H9 (cell line): ENCODE data around the gene ACOXL. TPM values are rescaled to one million over a fixed set of nuclear protein-coding genes. Genes with fewer than 3 reads are reported as not detected.

Experiments
- DNase-seq: peaks from one replicate; pipeline ENCODE4 v3.0.0-alpha.2; 2017
- H2AFZ ChIP-seq: one replicate; pipeline ENCODE4 v1.6.1; 2013; ENCODE audit warnings: mild to moderate bottlenecking, low read length, control low read depth, moderate library complexity
- H2AK5ac ChIP-seq: 2 replicates; pipeline ENCODE4 v1.6.1; 2013; ENCODE audit warnings: low read length, control low read depth, mixed read lengths; ENCODE audit not compliant: insufficient read length
- H2BK120ac ChIP-seq: one replicate; pipeline ENCODE4 v1.6.1; 2013; ENCODE audit warnings: low read depth, mild to moderate bottlenecking, low read length, control low read depth, inconsistent platforms; ENCODE audit not compliant: poor library complexity, severe bottlenecking
- H2BK12ac ChIP-seq: 2 replicates; pipeline ENCODE4 v1.6.1; 2013; ENCODE audit warnings: low read length, control low read depth, mixed read lengths, low read depth; ENCODE audit not compliant: insufficient read length
- H2BK15ac ChIP-seq: 2 replicates; pipeline ENCODE4 v1.6.1; 2013; ENCODE audit warnings: low read depth, low read length, control low read depth
- H2BK20ac ChIP-seq: one replicate; pipeline ENCODE4 v1.6.1; 2013; ENCODE audit warnings: low read depth, mild to moderate bottlenecking, low read length, control low read depth, inconsistent platforms; ENCODE audit not compliant: poor library complexity, severe bottlenecking
- H2BK5ac ChIP-seq: 2 replicates; pipeline ENCODE4 v1.6.1; 2013; ENCODE audit warnings: low read length, control low read depth, mixed read lengths; ENCODE audit not compliant: insufficient read length
- H3K14ac ChIP-seq: 2 replicates; pipeline ENCODE4 v1.6.1; 2013; ENCODE audit warnings: low read length, control low read depth; ENCODE audit not compliant: insufficient read depth
- H3K18ac ChIP-seq: 2 replicates; pipeline ENCODE4 v1.6.1; 2013; ENCODE audit warnings: low read depth, mild to moderate bottlenecking, mixed read lengths, low read length, control low read depth; ENCODE audit not compliant: insufficient read length
- H3K23ac ChIP-seq: 2 replicates; pipeline ENCODE4 v1.6.1; 2013; ENCODE audit warnings: low read length, control low read depth, mixed read lengths, low read depth; ENCODE audit not compliant: insufficient read length
- H3K23me2 ChIP-seq: 2 replicates; pipeline ENCODE4 v1.6.1; 2013; ENCODE audit warnings: low read depth, mild to moderate bottlenecking, mixed read lengths, low read length, control low read depth; ENCODE audit not compliant: insufficient read length, poor library complexity, severe bottlenecking
- H3K27ac ChIP-seq: 2 replicates; pipeline ENCODE4 v1.5.1; 2013; ENCODE audit warnings: low read length, control low read depth, mixed read lengths, low read depth; ENCODE audit not compliant: insufficient read length
- H3K27me3 ChIP-seq: 2 replicates; pipeline ENCODE4 v1.6.1; 2013; ENCODE audit warnings: low read length, control low read depth, inconsistent platforms; ENCODE audit not compliant: insufficient read depth
- H3K4ac ChIP-seq: 2 replicates; pipeline ENCODE4 v1.6.1; 2013; ENCODE audit warnings: low read depth, mild to moderate bottlenecking, control low read depth, inconsistent platforms, low read length, moderate library complexity
- H3K4me1 ChIP-seq: 2 replicates; pipeline ENCODE4 v1.6.1; 2013; ENCODE audit warnings: low read length, control low read depth, inconsistent platforms; ENCODE audit not compliant: insufficient read depth
- H3K4me2 ChIP-seq: 2 replicates; pipeline ENCODE4 v1.6.1; 2013; ENCODE audit warnings: low read length, control low read depth, mixed read lengths; ENCODE audit not compliant: insufficient read length, insufficient read depth
- H3K56ac ChIP-seq: 2 replicates; pipeline ENCODE4 v1.6.1; 2013; ENCODE audit warnings: low read depth, mild to moderate bottlenecking, mixed read lengths, low read length, control low read depth; ENCODE audit not compliant: insufficient read length
- H3K79me1 ChIP-seq: 2 replicates; pipeline ENCODE4 v1.6.1; 2013; ENCODE audit warnings: low read depth, mild to moderate bottlenecking, moderate library complexity, low read length, control low read depth, inconsistent platforms; ENCODE audit not compliant: insufficient read depth, poor library complexity, severe bottlenecking
- H3K79me2 ChIP-seq: 2 replicates; pipeline ENCODE4 v1.6.1; 2013; ENCODE audit warnings: low read length, control low read depth, inconsistent platforms; ENCODE audit not compliant: insufficient read depth
- H3K9ac ChIP-seq: 2 replicates; pipeline ENCODE4 v1.6.1; 2013; ENCODE audit warnings: low read length, control low read depth, mixed read lengths; ENCODE audit not compliant: insufficient read length; ENCODE audit errors: extremely low read depth
- H3K9me3 ChIP-seq: one replicate; pipeline ENCODE4 v1.6.1; 2013; ENCODE audit warnings: low read depth, low read length, inconsistent platforms; ENCODE audit not compliant: control insufficient read depth
- H3T11ph ChIP-seq: one replicate; pipeline ENCODE4 v1.6.1; 2013; ENCODE audit warnings: mild to moderate bottlenecking, low read length, control low read depth, inconsistent platforms
- H4K20me1 ChIP-seq: one replicate; pipeline ENCODE4 v1.6.1; 2013; ENCODE audit not compliant: control insufficient read depth, insufficient read length, insufficient read depth
- H4K5ac ChIP-seq: 2 replicates; pipeline ENCODE4 v1.6.1; 2013; ENCODE audit warnings: low read depth, mild to moderate bottlenecking, mixed read lengths, low read length, control low read depth; ENCODE audit not compliant: insufficient read length
- H4K8ac ChIP-seq: replicated peaks from 2 replicates; pipeline ENCODE4 v1.6.1; 2013; ENCODE audit warnings: low read length, control low read depth, mixed read lengths, low read depth; ENCODE audit not compliant: insufficient read length
- H4K91ac ChIP-seq: 2 replicates; pipeline ENCODE4 v1.6.1; 2013; ENCODE audit warnings: low read depth, mild to moderate bottlenecking, moderate library complexity, mixed read lengths, low read length, control low read depth; ENCODE audit not compliant: insufficient read length
- H3K27ac Mint-ChIP-seq, 3 experiments: 2 replicates in 2 of 3; 3 replicates in 1 of 3; pipeline ENCODE4 v1.8.0; 2020 to 2021; ENCODE audit warnings: mixed read lengths in 3 of 3, mild to moderate bottlenecking in 1 of 3, moderate library complexity in 1 of 3
- H3K27me3 Mint-ChIP-seq: 2 replicates; pipeline ENCODE4 v1.8.0; 2021; ENCODE audit warnings: low read depth, mild to moderate bottlenecking, moderate library complexity, mixed read lengths
- H3K36me3 Mint-ChIP-seq, 3 experiments: 2 replicates in 2 of 3; 3 replicates in 1 of 3; pipeline ENCODE4 v1.8.0; 2020 to 2021; ENCODE audit warnings: low read depth in 3 of 3, mixed read lengths in 3 of 3; ENCODE audit not compliant: insufficient read depth in 1 of 3
- H3K4me1 Mint-ChIP-seq, 2 experiments: 2 replicates each; pipeline ENCODE4 v1.8.0; 2020; ENCODE audit warnings: mixed read lengths in 2 of 2
- H3K4me3 Mint-ChIP-seq, 2 experiments: 2 replicates in 1 of 2; 3 replicates in 1 of 2; pipeline ENCODE4 v1.8.0; 2020 to 2021; ENCODE audit warnings: mild to moderate bottlenecking in 2 of 2, mixed read lengths in 2 of 2, moderate library complexity in 1 of 2
- H3K9me3 Mint-ChIP-seq, 2 experiments: 2 replicates in 1 of 2; 3 replicates in 1 of 2; pipeline ENCODE4 v1.8.0; 2020; ENCODE audit warnings: mild to moderate bottlenecking in 2 of 2, mixed read lengths in 2 of 2, moderate library complexity in 1 of 2
- WGBS: extraction: QIAGEN DNeasy Blood & Tissue Kit; methylation state at CpG from one replicate; pipeline ENCODE4 v1.1.7; 2013; ENCODE audit warnings: missing lambda C conversion rate, low lambda C conversion rate, mixed read lengths; ENCODE audit not compliant: insufficient read length; ENCODE audit errors: extremely low coverage; 5-methylcytosine and 5-hydroxymethylcytosine counted together
- total RNA-seq: library from RNA; stranded (reverse); gene quantifications from 2 replicates; pipeline ENCODE4 v1.2.1, GENCODE V29; 2021
- TF ChIP-seq, protein P1 (sequence below): fragments of 200-600 bp; sonication (generic); conservative IDR thresholded peaks from 3 replicates; pipeline ENCODE4 v1.8.0; 2021; ENCODE audit warnings: antibody characterized with exemption, mild to moderate bottlenecking

The ACOXL gene
- total RNA-seq, 1 experiment from 2014 or later: 37.6 TPM

GRCh38 chr2:110941226-110941625 lies 208.9 kb downstream of the ACOXL start:
- H3K14ac ChIP-seq: no peak overlapping the region
- no peak overlapping the region for H2AK5ac ChIP-seq
- no peak overlapping the region for H4K8ac ChIP-seq
- TF ChIP-seq, protein P1, sequence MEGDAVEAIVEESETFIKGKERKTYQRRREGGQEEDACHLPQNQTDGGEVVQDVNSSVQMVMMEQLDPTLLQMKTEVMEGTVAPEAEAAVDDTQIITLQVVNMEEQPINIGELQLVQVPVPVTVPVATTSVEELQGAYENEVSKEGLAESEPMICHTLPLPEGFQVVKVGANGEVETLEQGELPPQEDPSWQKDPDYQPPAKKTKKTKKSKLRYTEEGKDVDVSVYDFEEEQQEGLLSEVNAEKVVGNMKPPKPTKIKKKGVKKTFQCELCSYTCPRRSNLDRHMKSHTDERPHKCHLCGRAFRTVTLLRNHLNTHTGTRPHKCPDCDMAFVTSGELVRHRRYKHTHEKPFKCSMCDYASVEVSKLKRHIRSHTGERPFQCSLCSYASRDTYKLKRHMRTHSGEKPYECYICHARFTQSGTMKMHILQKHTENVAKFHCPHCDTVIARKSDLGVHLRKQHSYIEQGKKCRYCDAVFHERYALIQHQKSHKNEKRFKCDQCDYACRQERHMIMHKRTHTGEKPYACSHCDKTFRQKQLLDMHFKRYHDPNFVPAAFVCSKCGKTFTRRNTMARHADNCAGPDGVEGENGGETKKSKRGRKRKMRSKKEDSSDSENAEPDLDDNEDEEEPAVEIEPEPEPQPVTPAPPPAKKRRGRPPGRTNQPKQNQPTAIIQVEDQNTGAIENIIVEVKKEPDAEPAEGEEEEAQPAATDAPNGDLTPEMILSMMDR: no peak
- no peak overlapping the region for H3K23ac ChIP-seq
- no peaks in the 10 kb centered on the region for H3K27me3 ChIP-seq
- no peak overlapping the region for H3K27ac ChIP-seq
- no peak overlapping the region for H2BK15ac ChIP-seq
- H3T11ph ChIP-seq: no peak overlapping the region
- H3K36me3 Mint-ChIP-seq: peaks cover 1 to 11% (median 7%) of the 10 kb centered on the region in 3 experiments; a peak in 5 of 7 replicates
- no peak overlapping the region for H2BK5ac ChIP-seq
- H3K79me2 ChIP-seq: no peaks in the 10 kb centered on the region
- no peak overlapping the region for H3K9ac ChIP-seq
- H3K79me1 ChIP-seq: no peaks in the 10 kb centered on the region
- no peak overlapping the region for H4K5ac ChIP-seq
- no peak overlapping the region for H3K27ac Mint-ChIP-seq
- no CpG with 5 or more reads among the region's 2 CpGs for WGBS
- no peak overlapping the region for H2BK12ac ChIP-seq
- no peak overlapping the region for H2AFZ ChIP-seq
- peaks cover 8 to 10% of the 10 kb centered on the region in 2 experiments for H3K4me1 Mint-ChIP-seq
- H3K9me3 Mint-ChIP-seq: 0 out of 5 replicates have a peak, but pooled peaks cover 0 to 5% of the 10 kb centered on the region in 2 experiments
- H2BK120ac ChIP-seq: no peak overlapping the region
- H4K20me1 ChIP-seq: no peaks in the 10 kb centered on the region
- DNase-seq: no peak
- H3K4me3 Mint-ChIP-seq: no peak overlapping the region
- no peak overlapping the region for H4K91ac ChIP-seq
- H3K18ac ChIP-seq: no peak overlapping the region
- H3K23me2 ChIP-seq: no peaks in the 10 kb centered on the region
- H3K4me2 ChIP-seq: no peak overlapping the region
- no peak overlapping the region for H2BK20ac ChIP-seq
- no peaks in the 10 kb centered on the region for H3K9me3 ChIP-seq
- H3K4me1 ChIP-seq: no peaks in the 10 kb centered on the region
- no peak overlapping the region for H3K56ac ChIP-seq
- H3K27me3 Mint-ChIP-seq: no peaks in the 10 kb centered on the region
- H3K4ac ChIP-seq: no peak overlapping the region
